Colonic mucosa (tissue), 4 donors: ENCODE data around the gene NCAPG. TPM values are rescaled to one million over a fixed set of nuclear protein-coding genes. Genes with fewer than 3 reads are reported as not detected.

Source experiments
- DNase-seq: peaks from one replicate; pipeline ENCODE4 v3.0.0-alpha.2; 2020
- H3K27ac ChIP-seq: fragments of 200-600 bp; one replicate; pipeline ENCODE4 v1.8.0; 2021
- H3K27me3 ChIP-seq: fragments of 200-600 bp; one replicate; pipeline ENCODE4 v1.8.0; 2021
- H3K36me3 ChIP-seq: fragments of 200-600 bp; one replicate; pipeline ENCODE4 v1.8.0; 2021
- H3K4me1 ChIP-seq: fragments of 200-600 bp; one replicate; pipeline ENCODE4 v1.8.0; 2021; ENCODE audit warnings: mild to moderate bottlenecking
- H3K4me3 ChIP-seq: fragments of 200-600 bp; one replicate; pipeline ENCODE4 v1.8.0; 2021
- H3K9ac ChIP-seq, 2 donors: one replicate each; pipeline ENCODE4 v1.7.0; 2013; ENCODE audit warnings: control low read depth in 2 of 2, low read depth in 2 of 2, low read length in 2 of 2
- H3K9me3 ChIP-seq: fragments of 200-600 bp; one replicate; pipeline ENCODE4 v1.8.0; 2021
- intact Hi-C: fragments of 100-400 bp; cut with DNase I; formaldehyde crosslinking; loops from one replicate; pipeline ENCODE4 v1.14.1; 2022
- total RNA-seq, 2 donors: library from RNA; stranded (reverse); fragmentation: NEBNext Ultra II Directional in 1 of 2; extraction: Animal tissue kit (Norgen Biotek cat#: 25700) in 1 of 2; gene quantifications; one replicate each; pipeline ENCODE4 v1.2.1, GENCODE V29; 2021
- TF ChIP-seq, protein P1 (sequence below): fragments of 200-600 bp; IDR thresholded peaks from one replicate; pipeline ENCODE4 v1.8.0; 2022; ENCODE audit warnings: antibody characterized with exemption, mild to moderate bottlenecking
- donor health status: healthy.
- donor health status: DM: no; HTN: no; CAD: no.
- donor health status: DM: no; HTN: no; CAD: no.

NCAPG gene
- total RNA-seq, 2 donors from 2014 or later: 10.7 to 38.8 TPM

DNA sequence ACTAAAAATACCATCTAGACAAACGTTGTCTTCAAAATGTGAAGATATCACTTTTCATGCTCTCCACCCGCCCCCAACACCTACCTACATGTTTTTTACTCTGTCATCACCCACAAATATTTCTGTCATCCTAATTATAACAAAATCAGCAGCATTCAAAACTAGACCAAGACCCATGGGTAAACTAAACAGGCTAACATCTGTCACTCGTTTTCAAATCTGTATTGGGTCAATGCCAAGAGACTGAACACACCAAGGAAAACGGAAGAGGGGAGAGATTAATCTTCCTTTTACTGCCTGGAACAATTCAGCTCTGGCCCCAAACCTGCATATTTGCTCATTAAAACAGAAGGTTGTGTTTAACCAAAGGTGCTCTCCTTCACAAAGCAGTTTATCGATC lies 46.8 kb upstream of the NCAPG start:
- Histone ChIP-seq H3K36me3 (no peaks in the 10 kb centered on the region), H3K4me1 (no peaks in the 10 kb centered on the region), H3K9ac (no peak overlapping the region), H3K27me3 (no peaks in the 10 kb centered on the region), H3K4me3 (no peak overlapping the region), H3K9me3 (no peaks in the 10 kb centered on the region), H3K27ac (no peak overlapping the region)
- TF ChIP-seq, protein P1, sequence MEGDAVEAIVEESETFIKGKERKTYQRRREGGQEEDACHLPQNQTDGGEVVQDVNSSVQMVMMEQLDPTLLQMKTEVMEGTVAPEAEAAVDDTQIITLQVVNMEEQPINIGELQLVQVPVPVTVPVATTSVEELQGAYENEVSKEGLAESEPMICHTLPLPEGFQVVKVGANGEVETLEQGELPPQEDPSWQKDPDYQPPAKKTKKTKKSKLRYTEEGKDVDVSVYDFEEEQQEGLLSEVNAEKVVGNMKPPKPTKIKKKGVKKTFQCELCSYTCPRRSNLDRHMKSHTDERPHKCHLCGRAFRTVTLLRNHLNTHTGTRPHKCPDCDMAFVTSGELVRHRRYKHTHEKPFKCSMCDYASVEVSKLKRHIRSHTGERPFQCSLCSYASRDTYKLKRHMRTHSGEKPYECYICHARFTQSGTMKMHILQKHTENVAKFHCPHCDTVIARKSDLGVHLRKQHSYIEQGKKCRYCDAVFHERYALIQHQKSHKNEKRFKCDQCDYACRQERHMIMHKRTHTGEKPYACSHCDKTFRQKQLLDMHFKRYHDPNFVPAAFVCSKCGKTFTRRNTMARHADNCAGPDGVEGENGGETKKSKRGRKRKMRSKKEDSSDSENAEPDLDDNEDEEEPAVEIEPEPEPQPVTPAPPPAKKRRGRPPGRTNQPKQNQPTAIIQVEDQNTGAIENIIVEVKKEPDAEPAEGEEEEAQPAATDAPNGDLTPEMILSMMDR: no peak
- no peak for DNase-seq
- intact Hi-C loops: no loop called here

GRCh38 chr4:17765514-17766286 lies 45.1 kb upstream of the NCAPG start:
- TF ChIP-seq, protein P1: no peak
- intact Hi-C loops: no loop called here
- no peak overlapping the region for H3K9ac ChIP-seq

DNA sequence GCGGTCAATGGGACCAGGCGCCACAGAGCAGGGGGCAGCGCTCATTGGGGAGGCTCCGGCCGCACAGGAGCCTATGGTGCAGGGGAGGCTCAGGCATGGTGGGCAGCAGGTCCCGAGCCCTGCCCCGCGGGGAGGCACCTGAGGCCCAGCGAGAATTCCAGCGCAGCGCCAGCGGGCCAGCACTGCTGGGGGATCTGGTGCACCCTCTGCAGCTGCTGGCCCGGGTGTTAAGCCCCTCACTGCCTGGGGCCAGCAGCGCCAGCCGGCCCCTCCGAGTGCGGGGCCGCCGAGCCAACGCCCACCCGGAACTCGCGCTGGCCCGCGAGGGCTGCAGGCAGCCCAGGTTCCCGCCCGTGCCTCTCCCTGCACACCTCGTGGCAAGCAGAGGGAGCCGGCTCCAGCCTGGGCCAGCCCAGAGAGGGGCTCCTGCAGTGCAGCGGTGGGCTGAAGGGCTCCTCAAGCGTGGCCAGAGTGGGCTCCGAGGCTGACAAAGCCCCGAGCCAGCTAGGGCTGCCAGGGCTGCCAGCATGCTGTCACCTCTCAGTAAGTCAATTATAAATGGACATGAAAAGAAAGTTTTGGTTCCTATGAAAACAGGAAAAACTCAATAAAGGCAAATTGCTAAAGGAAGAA lies 43.8 kb upstream of the NCAPG start:
- Histone ChIP-seq H3K36me3 (no peaks in the 10 kb centered on the region), H3K4me1 (no peaks in the 10 kb centered on the region), H3K4me3 (no peak overlapping the region), H3K27ac (no peak overlapping the region), H3K9ac (no peak overlapping the region), H3K9me3 (no peaks in the 10 kb centered on the region), H3K27me3 (no peaks in the 10 kb centered on the region)
- TF ChIP-seq, protein P1: no peak
- intact Hi-C loops: no loop called here
- no peak for DNase-seq

More at GRCh38 chr4:17765514-17766286, 45.1 kb upstream of the NCAPG start:
- no peak for DNase-seq
- Histone ChIP-seq H3K27ac (no peak overlapping the region), H3K4me1 (no peaks in the 10 kb centered on the region), H3K9me3 (no peaks in the 10 kb centered on the region), H3K27me3 (no peaks in the 10 kb centered on the region), H3K4me3 (no peak overlapping the region), H3K36me3 (no peaks in the 10 kb centered on the region)

DNA sequence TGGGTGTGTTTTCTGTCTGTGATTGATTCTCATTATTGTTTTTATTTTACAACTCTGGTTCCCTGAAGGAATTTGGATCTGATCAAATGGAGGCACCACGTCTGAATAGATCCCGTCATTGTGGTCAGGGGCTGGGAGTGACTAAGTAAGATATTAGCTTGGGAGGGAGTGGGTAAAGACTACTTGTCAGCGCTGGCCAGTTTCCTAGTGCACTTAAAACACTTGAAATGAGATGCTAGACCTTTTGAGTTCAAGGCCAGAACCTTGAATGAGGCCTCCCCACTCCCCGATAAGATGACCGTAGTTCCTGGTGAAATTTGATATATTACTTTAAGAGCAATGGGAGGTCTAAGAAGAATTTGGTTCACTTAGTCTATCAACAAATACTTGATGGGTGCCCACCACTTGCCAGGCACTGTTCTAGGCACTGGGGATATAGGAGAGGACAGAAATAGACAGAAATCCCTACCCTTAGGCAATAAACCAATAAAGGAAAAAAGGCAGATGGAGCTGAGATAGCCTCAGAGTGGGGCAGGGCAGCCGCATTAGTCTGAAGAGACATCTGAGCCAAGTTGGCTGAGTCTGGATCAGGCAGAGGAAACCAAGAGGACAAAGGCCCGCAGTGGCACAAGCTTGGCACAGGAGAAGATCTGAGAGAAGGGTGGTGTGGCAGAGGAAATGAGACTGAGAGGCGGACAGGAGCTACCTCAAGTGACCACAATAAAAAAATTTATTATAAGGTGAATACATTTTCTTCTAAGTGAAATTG lies 41.2 kb upstream of the NCAPG start:
- H3K4me1 ChIP-seq: no peaks in the 10 kb centered on the region
- no peaks in the 10 kb centered on the region for H3K9me3 ChIP-seq
- H3K9ac ChIP-seq: no peak overlapping the region
- no peaks in the 10 kb centered on the region for H3K36me3 ChIP-seq
- H3K27me3 ChIP-seq: no peaks in the 10 kb centered on the region
- TF ChIP-seq, protein P1: no peak
- H3K4me3 ChIP-seq: no peak overlapping the region
- H3K27ac ChIP-seq: no peak overlapping the region
- no peak for DNase-seq
- intact Hi-C loops: no loop called here

- no peak for DNase-seq
- Histone ChIP-seq H3K36me3 (no peaks in the 10 kb centered on the region), H3K27ac (no peak overlapping the region)
Observed at GRCh38 chr4:17770845-17771244, 39.9 kb upstream of the NCAPG start.

More at GRCh38 chr4:17770845-17771244, 39.9 kb upstream of the NCAPG start:
- Histone ChIP-seq H3K4me3 (no peak overlapping the region), H3K4me1 (no peaks in the 10 kb centered on the region), H3K27me3 (no peaks in the 10 kb centered on the region), H3K9ac (no peak overlapping the region), H3K9me3 (no peaks in the 10 kb centered on the region)
- intact Hi-C loops: no loop called here
- TF ChIP-seq, protein P1: no peak
